PC-3 (cell line): ENCODE measurements around the gene SOBP. TPM values are rescaled to one million over a fixed set of nuclear protein-coding genes. Genes with fewer than 3 reads are reported as not detected.
A peak's percentile ranks its signal among the peaks of the same experiment; 100 is the strongest.

ENCODE experiments used
- ATAC-seq: fragments of 200-7000 bp; cut with Tn5 transposase; 2 replicates; pipeline ENCODE4 v1.9.1; 2020; ENCODE audit warnings: mild to moderate bottlenecking, moderate library complexity
- BruUV-seq: library from RNA; stranded (reverse); fragments of 400-500 nt; replicated peaks from 2 replicates; lab custom pipeline; 2021; lab: Mats Ljungman, UMichigan
- CTCF ChIA-PET: fragments of 300-600 bp; sonication (Branson Sonifier 250); formaldehyde crosslinking; loops from one replicate; lab custom pipeline; 2022; ENCODE audit warnings: antibody characterized with exemption; lab: Charles Lee
- POLR2A ChIA-PET: fragments of 300-600 bp; sonication (Branson Sonifier 250); formaldehyde crosslinking; loops from one replicate; lab custom pipeline; 2022; ENCODE audit warnings: antibody characterized with exemption; ENCODE audit not compliant: unreplicated experiment; lab: Charles Lee
- DNase-seq: peaks from one replicate; pipeline ENCODE4 v3.0.0-alpha.2; 2015
- H2AFZ ChIP-seq: fragments of 300-600 bp; sonication (generic); 2 replicates; pipeline ENCODE4 v1.6.0; 2016; ENCODE audit warnings: antibody characterized with exemption, low read length
- H3F3A ChIP-seq: fragments of 300-600 bp; sonication (generic); one replicate; pipeline ENCODE4 v1.6.0; 2017; ENCODE audit warnings: antibody characterized with exemption, low read length, control low read depth, mild to moderate bottlenecking; ENCODE audit not compliant: unreplicated experiment
- H3K27ac ChIP-seq: fragments of 300-600 bp; sonication (generic); 2 replicates; pipeline ENCODE4 v1.5.1; 2016; ENCODE audit warnings: mild to moderate bottlenecking, low read length
- H3K27me3 ChIP-seq: fragments of 300-600 bp; sonication (generic); 2 replicates; pipeline ENCODE4 v1.6.1; 2016; ENCODE audit warnings: low read length, mixed read lengths
- H3K36me3 ChIP-seq: fragments of 300-600 bp; sonication (generic); 2 replicates; pipeline ENCODE4 v1.6.1; 2016; ENCODE audit warnings: low read depth, mixed run types, low read length, mixed read lengths
- H3K4me1 ChIP-seq: fragments of 300-600 bp; sonication (generic); 2 replicates; pipeline ENCODE4 v1.5.1; 2016; ENCODE audit warnings: low read length; ENCODE audit not compliant: insufficient read depth
- H3K4me2 ChIP-seq: fragments of 300-600 bp; sonication (generic); 2 replicates; pipeline ENCODE4 v1.6.0; 2016; ENCODE audit warnings: low read length
- H3K4me3 ChIP-seq: fragments of 300-600 bp; sonication (generic); 2 replicates; pipeline ENCODE4 v1.5.1; 2016; ENCODE audit warnings: mild to moderate bottlenecking, low read length, mixed read lengths
- H3K79me2 ChIP-seq: fragments of 300-600 bp; sonication (generic); 2 replicates; pipeline ENCODE4 v1.6.1; 2017; ENCODE audit warnings: low read length, mixed read lengths
- H3K9ac ChIP-seq: fragments of 300-600 bp; sonication (generic); 2 replicates; pipeline ENCODE4 v1.6.0; 2016; ENCODE audit warnings: mild to moderate bottlenecking, low read length
- H3K9me2 ChIP-seq: fragments of 300-600 bp; sonication (generic); replicated peaks from 2 replicates; pipeline ENCODE4 v1.6.1; 2016; ENCODE audit warnings: mixed run types, low read length, mixed read lengths
- H3K9me3 ChIP-seq: fragments of 300-600 bp; sonication (generic); 2 replicates; pipeline ENCODE4 v1.6.1; 2016; ENCODE audit warnings: low read length, mixed read lengths
- H4K20me1 ChIP-seq: fragments of 300-600 bp; sonication (generic); 2 replicates; pipeline ENCODE4 v1.6.1; 2016; ENCODE audit warnings: low read length, mixed read lengths
- CTCF ChIP-seq: fragments of 300-600 bp; sonication (generic); conservative IDR thresholded peaks from 2 replicates; pipeline ENCODE4 v1.5.1; 2017; ENCODE audit warnings: antibody characterized with exemption, low read depth, mild to moderate bottlenecking, low read length
- EZH2 ChIP-seq: fragments of 300-600 bp; sonication (generic); IDR thresholded peaks from one replicate; pipeline ENCODE4 v1.6.1; 2017; ENCODE audit warnings: antibody characterized with exemption, mild to moderate bottlenecking, low read length; ENCODE audit not compliant: unreplicated experiment
- EZH2phosphoT487 ChIP-seq: fragments of 300-600 bp; sonication (generic); IDR thresholded peaks from 2 replicates; pipeline ENCODE4 v1.6.1; 2018; ENCODE audit warnings: mild to moderate bottlenecking, antibody characterized with exemption, low read length, borderline replicate concordance
- intact Hi-C: fragments of 100-400 bp; cut with micrococcal nuclease; formaldehyde crosslinking; loops from 2 replicates; pipeline ENCODE4 v1.9.0; 2023
- total RNA-seq: library from RNA; depleted of rRNA; stranded (reverse); fragments of >200 nt; gene quantifications from 2 replicates; pipeline ENCODE4 v1.2.3, GENCODE V29; 2014

The SOBP gene
- total RNA-seq, 1 experiment from 2014 or later: 0.15 TPM

- Histone ChIP-seq H3K9ac (no peak overlapping the region), H3K4me2 (peak overlapping the region; percentile 58), H3K4me3 (no peak overlapping the region), H3F3A (no peaks in the 10 kb centered on the region), H3K79me2 (no peaks in the 10 kb centered on the region), H2AFZ (peak overlapping the region; percentile 75; the same call in 1 of the 2 replicates), H3K9me2 (no peaks in the 10 kb centered on the region), H3K36me3 (no peaks in the 10 kb centered on the region), H3K9me3 (no peaks in the 10 kb centered on the region), H3K4me1 (peaks cover 22% of the 10 kb centered on the region), H4K20me1 (no peaks in the 10 kb centered on the region), H3K27me3 (no peaks in the 10 kb centered on the region), H3K27ac (peak overlapping the region; percentile 52)
- POLR2A ChIA-PET: no interaction called here
- no peak for DNase-seq
- CTCF ChIA-PET: no interaction called here
- intact Hi-C loops: no loop called here
- no TSS peak for BruUV-seq
- TF ChIP-seq EZH2 (no peak), EZH2phosphoT487 (no peak)
- ATAC-seq: no peak
These were observed 177.2 kb downstream of the SOBP start for GRCh38 chr6:107666981-107667601.

GRCh38 chr6:107667790-107668189, 177.9 kb downstream of the SOBP start:
- Histone ChIP-seq H3F3A (no peaks in the 10 kb centered on the region), H3K4me1 (peaks cover 22% of the 10 kb centered on the region), H3K27me3 (no peaks in the 10 kb centered on the region), H2AFZ (no peak overlapping the region), H4K20me1 (no peaks in the 10 kb centered on the region), H3K9me3 (no peaks in the 10 kb centered on the region), H3K9me2 (no peaks in the 10 kb centered on the region), H3K27ac (no peak overlapping the region), H3K4me3 (no peak overlapping the region), H3K4me2 (no peak overlapping the region), H3K36me3 (no peaks in the 10 kb centered on the region), H3K9ac (no peak overlapping the region), H3K79me2 (no peaks in the 10 kb centered on the region)
- TF ChIP-seq EZH2phosphoT487 (no peak), CTCF (no peak), EZH2 (no peak)
- intact Hi-C loops: no loop called here
- no TSS peak for BruUV-seq
- ChIA-PET POLR2A (no interaction called here), CTCF (no interaction called here)
- no peak for DNase-seq
- no peak for ATAC-seq

GRCh38 chr6:107668743-107669474, 179.0 kb downstream of the SOBP start:
- TF ChIP-seq CTCF (no peak), EZH2phosphoT487 (no peak), EZH2 (no peak)
- CTCF ChIA-PET: no interaction called here
- intact Hi-C loops: no loop called here

More at GRCh38 chr6:107668743-107669474, 179.0 kb downstream of the SOBP start:
- Histone ChIP-seq H3F3A (no peaks in the 10 kb centered on the region), H4K20me1 (no peaks in the 10 kb centered on the region), H3K9ac (no peak overlapping the region), H3K4me1 (peaks cover 22% of the 10 kb centered on the region), H2AFZ (no peak overlapping the region), H3K27me3 (no peaks in the 10 kb centered on the region), H3K4me3 (no peak overlapping the region), H3K9me2 (no peaks in the 10 kb centered on the region), H3K9me3 (no peaks in the 10 kb centered on the region), H3K27ac (no peak overlapping the region), H3K79me2 (no peaks in the 10 kb centered on the region), H3K36me3 (no peaks in the 10 kb centered on the region), H3K4me2 (no peak overlapping the region)
- ATAC-seq (no peak), DNase-seq (no peak)
- BruUV-seq: no TSS peak
- POLR2A ChIA-PET: no interaction called here
